Nephron (organoid): Measurements from ENCODE around the gene MID1.

Experiments used
- H3K27ac Mint-ChIP-seq, 3 experiments: 2 replicates each; pipeline ENCODE4 v1.8.0; 2020; ENCODE audit warnings: mixed read lengths in 3 of 3, mild to moderate bottlenecking in 2 of 3, moderate library complexity in 1 of 3
- H3K27me3 Mint-ChIP-seq: 2 replicates; pipeline ENCODE4 v1.8.0; 2021; ENCODE audit warnings: low read depth, mild to moderate bottlenecking, moderate library complexity, mixed read lengths
- H3K36me3 Mint-ChIP-seq: 2 replicates; pipeline ENCODE4 v1.8.0; 2020; ENCODE audit warnings: low read depth, mixed read lengths
- H3K4me1 Mint-ChIP-seq: 2 replicates; pipeline ENCODE4 v1.8.0; 2020; ENCODE audit warnings: mixed read lengths
- H3K4me3 Mint-ChIP-seq, 3 experiments: 2 replicates each; pipeline ENCODE4 v1.8.0; 2020; ENCODE audit warnings: mild to moderate bottlenecking in 3 of 3, mixed read lengths in 3 of 3, moderate library complexity in 2 of 3
- H3K9me3 Mint-ChIP-seq: 2 replicates; pipeline ENCODE4 v1.8.0; 2020; ENCODE audit warnings: mixed read lengths
- CTCF ChIP-seq, 3 experiments: fragments of 200-600 bp; sonication (generic); IDR thresholded peaks; one replicate each; pipeline ENCODE4 v1.5.0; 2021; ENCODE audit warnings: antibody characterized with exemption in 3 of 3; ENCODE audit not compliant: unreplicated experiment in 3 of 3

Gene MID1

GRCh38 chrX:10474913-10475568 lies 145.3 kb downstream of the MID1 start:
- peaks cover 11% of the 10 kb centered on the region for H3K4me1 Mint-ChIP-seq
- peaks cover 46% of the 10 kb centered on the region for H3K36me3 Mint-ChIP-seq
- no peak overlapping the region for H3K4me3 Mint-ChIP-seq
- no peaks in the 10 kb centered on the region for H3K27me3 Mint-ChIP-seq
- H3K27ac Mint-ChIP-seq: peak overlapping the region in 2 of 3 experiments; percentile 66 to 72
- TF ChIP-seq CTCF (IDR thresholded peaks at IDR 0.05; ENCODE audit: unreplicated experiment in 3 of 3): no peak
- H3K9me3 Mint-ChIP-seq: peaks cover 7% of the 10 kb centered on the region

- Mint-ChIP-seq H3K27ac (peak overlapping the region in 2 of 3 experiments; percentile 63 to 72), H3K27me3 (no peaks in the 10 kb centered on the region), H3K4me3 (no peak overlapping the region), H3K9me3 (peaks cover 6% of the 10 kb centered on the region), H3K4me1 (peaks cover 14% of the 10 kb centered on the region), H3K36me3 (peaks cover 46% of the 10 kb centered on the region)
- TF ChIP-seq CTCF (IDR thresholded peaks at IDR 0.05; ENCODE audit: unreplicated experiment in 3 of 3): no peak
Measured at GRCh38 chrX:10474510-10474909, 145.9 kb downstream of the MID1 start.

GRCh38 chrX:10471418-10471817 lies 149.0 kb downstream of the MID1 start:
- Mint-ChIP-seq H3K4me1 (peaks cover 16% of the 10 kb centered on the region), H3K36me3 (peaks cover 52% of the 10 kb centered on the region), H3K4me3 (no peak overlapping the region), H3K27ac (no peak overlapping the region), H3K27me3 (no peaks in the 10 kb centered on the region), H3K9me3 (no peaks in the 10 kb centered on the region)
- TF ChIP-seq CTCF (IDR thresholded peaks at IDR 0.05; ENCODE audit: unreplicated experiment in 3 of 3): no peak

- Mint-ChIP-seq H3K4me1 (peaks cover 11% of the 10 kb centered on the region), H3K9me3 (no peaks in the 10 kb centered on the region), H3K27ac (no peak overlapping the region), H3K27me3 (no peaks in the 10 kb centered on the region), H3K36me3 (peaks cover 60% of the 10 kb centered on the region), H3K4me3 (no peak overlapping the region)
- TF ChIP-seq CTCF (IDR thresholded peaks at IDR 0.05; ENCODE audit: unreplicated experiment in 3 of 3): no peak
Measured at GRCh38 chrX:10470009-10470408, 150.4 kb downstream of the MID1 start.

- TF ChIP-seq CTCF (IDR thresholded peaks at IDR 0.05; ENCODE audit: unreplicated experiment in 3 of 3): no peak
- Mint-ChIP-seq H3K4me1 (peaks cover 11% of the 10 kb centered on the region), H3K27ac (no peak overlapping the region), H3K27me3 (no peaks in the 10 kb centered on the region), H3K4me3 (no peak overlapping the region), H3K9me3 (no peaks in the 10 kb centered on the region), H3K36me3 (peaks cover 63% of the 10 kb centered on the region)
Measured at GRCh38 chrX:10467793-10468192, 152.6 kb downstream of the MID1 start.

- Mint-ChIP-seq H3K27me3 (no peaks in the 10 kb centered on the region), H3K9me3 (no peaks in the 10 kb centered on the region), H3K36me3 (peaks cover 60% of the 10 kb centered on the region), H3K4me1 (peaks cover 11% of the 10 kb centered on the region), H3K4me3 (no peak overlapping the region), H3K27ac (no peak overlapping the region)
- no peak for TF ChIP-seq CTCF (IDR thresholded peaks at IDR 0.05; ENCODE audit: unreplicated experiment in 3 of 3)
Measured at GRCh38 chrX:10465254-10465653, 155.1 kb downstream of the MID1 start.
